Measurements from ENCODE around the gene ASTN1. TPM values are rescaled to one million over a fixed set of nuclear protein-coding genes. Genes with fewer than 3 reads are reported as not detected.

ASTN1 gene
- total RNA-seq, 1 donor, result not detected

DNA sequence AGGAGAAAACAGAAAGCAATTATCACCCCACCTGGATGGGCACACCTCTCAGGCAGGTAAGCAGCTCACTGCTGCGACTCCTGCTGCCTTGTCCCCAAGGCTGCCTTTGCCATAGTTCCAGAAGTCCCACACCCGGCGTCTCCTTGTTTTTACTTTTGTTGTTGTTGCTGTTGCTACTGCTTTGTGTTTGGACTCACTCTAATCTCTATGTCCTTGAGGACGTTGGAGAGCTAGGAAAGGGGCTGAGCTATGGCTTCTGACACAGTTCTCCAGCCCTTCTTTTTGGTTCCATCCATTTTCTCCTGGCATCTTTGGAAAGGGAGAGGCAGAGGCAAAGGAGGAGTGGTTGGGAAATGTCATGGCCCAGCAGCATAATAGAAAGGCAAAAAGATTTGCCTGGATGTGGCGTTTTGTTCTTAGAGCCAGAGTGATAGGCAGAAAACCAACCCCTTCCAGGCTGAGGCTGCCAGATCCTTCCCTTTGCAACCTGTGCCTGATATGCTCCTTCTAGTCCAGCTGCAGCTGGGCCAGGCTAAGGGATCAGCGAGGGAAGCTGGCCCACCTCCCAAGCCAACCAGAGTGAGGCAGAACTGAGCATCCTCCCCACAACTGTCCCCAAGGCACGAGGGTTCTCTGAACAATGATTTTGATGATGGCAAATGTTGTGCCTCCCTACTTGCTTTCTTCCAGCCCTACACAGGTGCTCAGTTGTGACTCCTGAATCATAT lies 270.7 kb downstream of the ASTN1 start:
- H3K9me3 ChIP-seq (ENCODE audit: low read depth, low read length), result no peaks in the 10 kb centered on the region
- no peak overlapping the region for H3K4me3 ChIP-seq (ENCODE audit: low read length)
- no peaks in the 10 kb centered on the region for H3K27me3 ChIP-seq (ENCODE audit: insufficient read depth, low read length)
- H3K4me1 ChIP-seq (ENCODE audit: insufficient read depth, low read length), result no peaks in the 10 kb centered on the region

- Histone ChIP-seq H3K4me3 (ENCODE audit: low read length) (no peak overlapping the region), H3K9me3 (ENCODE audit: low read depth, low read length) (no peaks in the 10 kb centered on the region), H3K4me1 (ENCODE audit: insufficient read depth, low read length) (no peaks in the 10 kb centered on the region), H3K27me3 (ENCODE audit: insufficient read depth, low read length) (no peaks in the 10 kb centered on the region)
Measured at GRCh38 chr1:176888471-176889032, 276.0 kb downstream of the ASTN1 start.

GRCh38 chr1:176885751-176886150 lies 278.8 kb downstream of the ASTN1 start:
- Histone ChIP-seq H3K4me1 (ENCODE audit: insufficient read depth, low read length) (no peaks in the 10 kb centered on the region), H3K4me3 (ENCODE audit: low read length) (no peak overlapping the region), H3K9me3 (ENCODE audit: low read depth, low read length) (no peaks in the 10 kb centered on the region), H3K27me3 (ENCODE audit: insufficient read depth, low read length) (no peaks in the 10 kb centered on the region)

GRCh38 chr1:176885341-176885740 lies 279.2 kb downstream of the ASTN1 start:
- Histone ChIP-seq H3K4me1 (ENCODE audit: insufficient read depth, low read length) (no peaks in the 10 kb centered on the region), H3K4me3 (ENCODE audit: low read length) (no peak overlapping the region), H3K27me3 (ENCODE audit: insufficient read depth, low read length) (no peaks in the 10 kb centered on the region), H3K9me3 (ENCODE audit: low read depth, low read length) (no peaks in the 10 kb centered on the region)

GRCh38 chr1:176884911-176885310 lies 279.6 kb downstream of the ASTN1 start:
- Histone ChIP-seq H3K4me1 (ENCODE audit: insufficient read depth, low read length) (no peaks in the 10 kb centered on the region), H3K27me3 (ENCODE audit: insufficient read depth, low read length) (no peaks in the 10 kb centered on the region), H3K4me3 (ENCODE audit: low read length) (no peak overlapping the region), H3K9me3 (ENCODE audit: low read depth, low read length) (no peaks in the 10 kb centered on the region)

DNA sequence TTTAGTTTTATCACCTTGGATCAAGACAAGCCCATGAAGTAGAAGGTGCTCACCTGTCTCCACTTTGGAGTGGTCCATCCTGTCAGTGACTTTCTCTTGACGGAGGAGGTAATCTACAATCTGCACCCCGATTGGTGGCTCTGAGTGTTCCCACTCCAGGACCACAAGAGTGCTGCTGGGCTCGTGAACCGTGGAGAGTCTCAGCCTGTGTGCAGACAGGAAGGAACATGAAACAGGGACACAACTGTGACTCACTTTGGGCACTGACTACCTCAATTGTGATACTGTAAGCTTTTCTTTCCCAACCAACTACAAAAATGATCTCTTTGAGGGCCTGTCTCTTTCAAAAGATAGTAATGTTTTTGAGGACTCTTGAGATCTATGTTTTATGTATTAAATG lies 280.2 kb downstream of the ASTN1 start:
- H3K4me3 ChIP-seq (ENCODE audit: low read length), result no peak overlapping the region
- H3K9me3 ChIP-seq (ENCODE audit: low read depth, low read length), result no peaks in the 10 kb centered on the region
- no peaks in the 10 kb centered on the region for H3K4me1 ChIP-seq (ENCODE audit: insufficient read depth, low read length)
- no peaks in the 10 kb centered on the region for H3K27me3 ChIP-seq (ENCODE audit: insufficient read depth, low read length)

GRCh38 chr1:176880955-176881595 lies 283.4 kb downstream of the ASTN1 start:
- no peaks in the 10 kb centered on the region for H3K4me1 ChIP-seq (ENCODE audit: insufficient read depth, low read length)
- no peak overlapping the region for H3K4me3 ChIP-seq (ENCODE audit: low read length)
- no peaks in the 10 kb centered on the region for H3K9me3 ChIP-seq (ENCODE audit: low read depth, low read length)

GRCh38 chr1:176879784-176880620 lies 284.5 kb downstream of the ASTN1 start:
- Histone ChIP-seq H3K4me1 (ENCODE audit: insufficient read depth, low read length) (no peaks in the 10 kb centered on the region), H3K9me3 (ENCODE audit: low read depth, low read length) (no peaks in the 10 kb centered on the region), H3K27me3 (ENCODE audit: insufficient read depth, low read length) (no peaks in the 10 kb centered on the region)

More at GRCh38 chr1:176880955-176881595, 283.4 kb downstream of the ASTN1 start:
- H3K27me3 ChIP-seq (ENCODE audit: insufficient read depth, low read length), result no peaks in the 10 kb centered on the region

GRCh38 chr1:176878750-176879536 lies 285.6 kb downstream of the ASTN1 start:
- Histone ChIP-seq H3K4me1 (ENCODE audit: insufficient read depth, low read length) (no peaks in the 10 kb centered on the region), H3K4me3 (ENCODE audit: low read length) (no peak overlapping the region), H3K9me3 (ENCODE audit: low read depth, low read length) (no peaks in the 10 kb centered on the region), H3K27me3 (ENCODE audit: insufficient read depth, low read length) (no peaks in the 10 kb centered on the region)

More at GRCh38 chr1:176879784-176880620, 284.5 kb downstream of the ASTN1 start:
- H3K4me3 ChIP-seq (ENCODE audit: low read length), result no peak overlapping the region

DNA sequence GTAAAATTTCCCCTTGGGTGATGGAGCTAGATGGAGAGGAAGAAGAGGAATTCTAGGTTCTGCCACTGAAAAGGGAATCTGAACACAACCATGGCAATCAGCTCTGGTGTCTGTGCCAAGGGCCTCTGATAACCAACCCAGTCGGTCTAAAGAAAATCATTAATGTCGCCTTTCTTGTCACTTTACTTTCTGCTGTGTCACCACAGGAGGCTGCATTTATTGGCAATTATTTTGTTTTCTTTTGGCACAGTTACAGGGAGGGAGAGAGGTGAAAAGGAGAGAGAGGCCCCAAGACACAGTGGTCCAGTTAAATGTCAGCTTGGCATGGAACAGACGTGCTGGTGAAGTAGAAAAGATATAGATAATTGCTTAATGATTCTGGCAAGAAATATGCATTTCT lies 287.0 kb downstream of the ASTN1 start:
- no peaks in the 10 kb centered on the region for H3K4me1 ChIP-seq (ENCODE audit: insufficient read depth, low read length)
- H3K9me3 ChIP-seq (ENCODE audit: low read depth, low read length), result no peaks in the 10 kb centered on the region
- H3K4me3 ChIP-seq (ENCODE audit: low read length), result no peak overlapping the region
- H3K27me3 ChIP-seq (ENCODE audit: insufficient read depth, low read length), result no peaks in the 10 kb centered on the region

GRCh38 chr1:176876966-176877515 lies 287.5 kb downstream of the ASTN1 start:
- H3K4me1 ChIP-seq (ENCODE audit: insufficient read depth, low read length), result no peaks in the 10 kb centered on the region
- H3K27me3 ChIP-seq (ENCODE audit: insufficient read depth, low read length), result no peaks in the 10 kb centered on the region
- no peaks in the 10 kb centered on the region for H3K9me3 ChIP-seq (ENCODE audit: low read depth, low read length)
- H3K4me3 ChIP-seq (ENCODE audit: low read length), result no peak overlapping the region

GRCh38 chr1:176869577-176869976 lies 294.9 kb downstream of the ASTN1 start:
- Histone ChIP-seq H3K9me3 (ENCODE audit: low read depth, low read length) (no peaks in the 10 kb centered on the region), H3K4me3 (ENCODE audit: low read length) (no peak overlapping the region), H3K4me1 (ENCODE audit: insufficient read depth, low read length) (no peaks in the 10 kb centered on the region), H3K27me3 (ENCODE audit: insufficient read depth, low read length) (no peaks in the 10 kb centered on the region)

GRCh38 chr1:176866011-176866714 lies 298.3 kb downstream of the ASTN1 start:
- Histone ChIP-seq H3K4me3 (ENCODE audit: low read length) (no peak overlapping the region), H3K4me1 (ENCODE audit: insufficient read depth, low read length) (no peaks in the 10 kb centered on the region), H3K9me3 (ENCODE audit: low read depth, low read length) (no peaks in the 10 kb centered on the region), H3K27me3 (ENCODE audit: insufficient read depth, low read length) (no peaks in the 10 kb centered on the region)

GRCh38 chr1:176864211-176864610 lies 300.3 kb downstream of the ASTN1 start:
- no peaks in the 10 kb centered on the region for H3K27me3 ChIP-seq (ENCODE audit: insufficient read depth, low read length)
- no peaks in the 10 kb centered on the region for H3K9me3 ChIP-seq (ENCODE audit: low read depth, low read length)
- no peak overlapping the region for H3K4me3 ChIP-seq (ENCODE audit: low read length)
- H3K4me1 ChIP-seq (ENCODE audit: insufficient read depth, low read length), result no peaks in the 10 kb centered on the region
